Measurements from ENCODE around the gene RFXAP.

The RFXAP gene

GRCh38 chr13:36870050-36870692 is 51.1 kb downstream of the RFXAP start:
- no peak for DNase-seq

GRCh38 chr13:36872621-36873020 is 53.6 kb downstream of the RFXAP start:
- no peak for DNase-seq

- no peak for DNase-seq
Measured at GRCh38 chr13:36875431-36875830, 56.4 kb downstream of the RFXAP start.

- DNase-seq, result no peak
Measured at GRCh38 chr13:36875961-36876360, 56.9 kb downstream of the RFXAP start.
